GM19397 (cell line): Measurements from ENCODE around the gene ADRA2B.
"Not testable (repeated sequence)": the region's sequence is repeated elsewhere in the genome, so short reads cannot be mapped to it uniquely, and the experiment has no call there.

Experiments used
- ATAC-seq: cut with Tn5 transposase; IDR thresholded peaks from one replicate; pipeline ENCODE4 v1.9.1; 2021; ENCODE audit warnings: mild to moderate bottlenecking, moderate library complexity; ENCODE audit not compliant: unreplicated experiment

Gene ADRA2B

GRCh38 chr2:96150791-96151594 lies 34.6 kb upstream of the ADRA2B start:
- ATAC-seq: no peak

DNA sequence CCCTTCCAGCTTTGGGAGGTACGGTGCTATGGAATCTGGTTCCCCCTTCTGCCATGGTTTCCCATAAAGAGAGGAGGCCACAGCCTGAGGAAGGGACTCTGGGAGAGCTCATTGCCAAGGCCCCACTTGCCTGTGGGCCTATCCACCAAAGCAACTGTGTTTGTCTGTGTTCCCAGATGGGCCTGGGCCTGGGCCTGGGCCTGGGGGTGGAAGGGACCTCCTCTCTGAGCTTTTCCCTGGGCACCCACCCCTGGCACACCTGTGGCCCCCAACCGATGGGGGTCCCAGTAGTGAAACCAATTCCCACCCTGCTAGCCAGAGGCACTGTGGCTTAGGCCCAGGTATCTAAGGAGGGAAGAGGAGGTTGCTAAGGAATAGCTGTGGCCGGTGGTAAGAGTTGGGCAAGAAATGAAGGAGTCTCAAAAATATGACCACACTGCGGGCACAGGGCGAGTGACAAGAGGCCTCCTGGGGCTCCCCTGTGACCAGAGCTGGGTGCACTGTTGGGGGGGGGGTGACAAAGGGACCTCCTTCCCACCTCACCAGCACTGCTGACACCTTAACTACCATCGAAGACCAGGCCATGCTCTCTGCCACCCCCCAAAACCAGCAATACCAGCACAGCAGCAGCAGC lies 33.8 kb upstream of the ADRA2B start:
- ATAC-seq: no peak

DNA sequence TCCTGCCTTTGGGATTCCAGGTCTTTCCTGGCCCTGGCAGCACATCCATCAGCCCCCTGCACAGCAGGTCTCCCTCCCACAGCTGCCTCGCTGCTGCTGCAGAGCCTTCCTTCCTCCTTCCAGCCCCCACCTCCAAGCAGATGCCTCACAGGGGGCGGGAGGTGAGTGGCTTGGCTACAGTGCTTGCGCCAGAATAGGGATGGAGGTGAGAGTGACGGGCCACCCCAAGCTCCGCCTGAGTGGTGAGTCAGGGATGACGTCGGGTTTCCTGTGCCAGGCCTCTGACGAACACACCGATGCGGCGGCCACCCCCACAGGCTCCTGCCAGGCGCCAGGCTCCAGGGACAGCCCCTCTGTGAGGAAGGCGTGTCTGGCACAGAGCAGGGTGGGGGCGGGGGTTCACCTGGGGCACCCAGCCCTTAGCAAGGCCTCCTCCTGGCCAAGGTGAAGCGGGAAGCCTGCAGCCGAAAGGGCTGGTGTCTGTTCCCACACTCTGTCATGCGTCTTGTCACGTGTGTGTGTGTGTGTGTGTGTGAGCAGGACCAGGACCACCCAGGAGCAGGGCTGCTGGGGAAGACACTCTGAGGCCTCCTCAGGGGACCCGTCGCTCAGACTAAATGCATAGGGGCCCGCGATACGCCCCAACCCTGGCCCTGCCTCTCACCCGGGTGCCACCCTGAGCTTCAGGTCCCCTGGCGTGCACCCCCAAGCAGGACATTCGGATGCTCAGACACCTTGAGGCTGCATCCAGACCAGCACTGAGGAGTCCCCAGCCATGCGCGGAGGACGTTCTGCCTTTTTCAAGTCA lies 32.2 kb upstream of the ADRA2B start:
- peak; percentile 22 for ATAC-seq

- no peak for ATAC-seq
Measured at GRCh38 chr2:96147593-96148201, 31.3 kb upstream of the ADRA2B start.

- ATAC-seq: no peak
Measured at GRCh38 chr2:96146881-96147592, 30.7 kb upstream of the ADRA2B start.

GRCh38 chr2:96146153-96146880 lies 29.9 kb upstream of the ADRA2B start:
- peak; percentile 39 for ATAC-seq

GRCh38 chr2:96145848-96146152 lies 29.4 kb upstream of the ADRA2B start:
- no peak for ATAC-seq

DNA sequence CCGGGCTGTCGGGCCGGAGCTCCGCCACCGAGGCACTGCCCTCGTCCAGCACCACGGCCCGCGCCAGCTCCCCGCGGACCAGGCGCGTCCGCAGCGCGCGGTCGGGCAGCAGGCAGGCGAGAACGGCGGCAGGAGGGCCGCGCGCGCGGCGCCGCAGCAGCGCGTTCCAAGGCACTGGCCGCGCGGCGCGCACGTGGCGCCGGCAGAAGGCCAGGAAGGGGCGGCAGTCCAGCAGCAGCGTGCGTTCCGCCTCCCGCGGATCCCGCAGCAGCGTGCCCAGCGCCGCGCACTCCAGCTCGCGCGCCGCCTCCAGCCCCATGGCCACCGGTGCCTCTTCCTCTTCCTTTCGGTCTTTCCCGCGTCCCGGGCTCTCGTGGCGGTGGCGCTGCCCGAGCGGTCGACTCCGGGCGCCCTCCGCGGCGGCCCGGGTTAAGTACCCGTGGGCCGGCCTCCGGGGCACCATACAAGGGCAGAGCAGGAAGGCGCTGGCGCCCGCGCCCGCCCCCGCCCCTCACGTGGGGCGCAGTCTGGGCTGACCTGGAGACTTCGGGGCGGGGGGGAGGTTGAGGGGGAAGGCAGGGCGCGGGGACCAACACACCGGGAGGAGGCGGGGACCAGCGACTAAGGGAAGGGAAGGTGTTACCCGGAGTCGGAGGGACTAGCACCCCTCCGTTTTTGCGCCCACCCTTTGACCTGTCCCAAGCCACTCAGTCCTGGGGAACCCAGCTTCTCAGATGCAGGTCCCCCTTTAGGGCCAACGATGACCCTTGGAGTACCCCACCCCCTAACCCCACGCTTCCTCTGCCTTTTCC lies 28.9 kb upstream of the ADRA2B start, which contains the start of gene DUSP2:
Gene DUSP2 (minus strand): TSS at position 405 of the 812 bp plus-strand sequence. CDS start 86 bp downstream, at position 319.
- peak; percentile 54 for ATAC-seq

DNA sequence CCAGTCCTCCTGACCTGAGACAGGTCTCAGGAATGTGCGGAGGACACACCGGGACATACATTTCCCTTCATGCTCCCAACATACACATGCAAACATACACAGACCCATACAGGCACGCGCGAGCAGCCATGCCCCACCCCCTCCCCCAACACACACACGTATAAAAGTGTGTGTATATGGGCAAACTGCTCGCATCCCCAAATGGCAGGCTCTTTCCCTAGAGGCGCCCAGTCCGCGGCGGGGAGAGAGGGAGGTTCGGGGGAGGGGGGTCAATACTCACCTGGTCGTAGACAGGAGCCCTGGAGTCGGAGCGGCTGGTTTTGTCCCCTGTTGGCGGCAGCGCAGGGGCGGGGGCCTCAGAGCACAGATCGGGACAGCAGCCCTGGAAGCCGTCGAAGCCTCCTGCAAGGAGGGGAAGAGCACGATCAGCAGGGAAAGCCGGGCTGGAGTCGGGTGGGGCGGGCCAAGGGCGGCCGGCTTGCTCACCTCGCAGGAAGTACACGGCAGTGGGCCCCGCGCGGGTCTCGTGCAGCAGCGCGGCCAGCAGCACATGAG lies 28.2 kb upstream of the ADRA2B start:
- no peak for ATAC-seq

- no peak for ATAC-seq
Measured at GRCh38 chr2:96143848-96144480, 27.6 kb upstream of the ADRA2B start.

DNA sequence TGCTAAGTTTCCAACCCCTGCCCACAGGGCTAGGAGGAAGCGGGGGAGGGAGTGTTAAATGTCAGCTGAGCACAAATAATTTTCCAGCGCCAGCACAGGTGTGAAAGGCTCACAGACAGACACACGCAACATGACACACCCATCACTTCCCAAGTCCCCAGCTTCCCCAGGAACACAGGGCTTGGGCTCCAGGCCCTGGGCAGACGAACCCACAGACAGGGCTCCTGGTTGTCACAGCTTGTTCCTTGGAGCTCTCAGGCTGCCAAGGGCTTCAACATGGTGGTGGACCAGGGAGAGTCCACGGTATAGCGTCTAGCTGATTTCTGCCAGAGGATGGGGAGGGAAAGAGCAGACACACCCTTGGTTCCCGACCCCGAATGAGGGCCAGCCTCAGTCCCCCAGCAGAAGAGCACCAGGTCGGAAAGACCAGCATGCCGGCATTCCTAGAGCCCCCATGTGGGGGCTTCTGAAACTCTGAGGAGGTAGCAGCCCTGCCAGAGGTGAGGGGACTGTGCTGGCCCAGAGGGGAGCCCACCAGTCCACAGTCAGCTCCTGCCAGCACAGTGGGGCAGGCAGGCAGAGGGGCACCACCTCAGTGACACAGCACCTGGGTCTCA lies 27.0 kb upstream of the ADRA2B start:
- no peak for ATAC-seq

DNA sequence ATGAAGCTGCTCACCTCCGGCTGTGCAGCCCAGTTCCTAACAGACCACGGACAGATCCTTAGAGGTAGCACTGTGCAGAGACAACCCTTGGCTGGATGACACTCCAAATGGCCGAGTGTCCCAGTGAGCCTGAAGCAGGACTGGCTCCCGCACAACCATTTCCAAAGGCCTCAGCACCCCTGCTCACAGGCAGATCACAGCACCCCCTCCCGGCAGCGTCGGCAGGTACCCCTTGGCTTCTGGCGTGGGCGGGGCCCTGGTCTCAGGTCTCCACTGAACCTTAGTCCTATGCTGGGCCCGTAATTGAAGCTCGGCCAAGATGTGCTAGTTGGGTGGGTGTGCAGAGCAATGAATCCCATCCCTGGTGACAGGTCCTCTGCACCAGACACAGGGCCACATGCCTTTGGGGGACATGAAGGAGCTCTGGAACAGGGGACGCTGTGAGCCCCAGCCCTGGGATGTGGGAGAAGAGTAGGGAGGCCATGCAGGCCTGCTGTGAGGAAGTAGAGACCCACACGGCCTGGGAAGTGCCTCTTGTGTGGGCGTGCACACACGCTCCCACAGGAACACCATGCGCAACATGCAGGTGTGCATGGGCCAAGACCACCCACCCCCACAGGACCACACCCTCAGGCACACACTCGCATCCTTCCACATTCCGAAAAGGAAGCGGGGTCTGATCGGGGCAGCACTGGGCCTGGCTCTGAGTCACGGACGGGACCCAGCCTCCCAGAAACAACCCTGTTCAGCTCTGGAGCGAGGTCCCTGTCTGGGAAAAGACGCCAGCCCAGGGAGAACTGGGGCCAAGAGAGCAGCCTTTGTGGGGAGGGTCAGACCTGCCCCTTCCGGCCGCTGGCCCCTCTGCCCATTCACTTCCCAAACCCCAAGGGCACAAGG lies 26.1 kb upstream of the ADRA2B start:
- no peak for ATAC-seq

- not testable (repeated sequence) for ATAC-seq
Measured at GRCh38 chr2:96141624-96141967, 25.2 kb upstream of the ADRA2B start.

DNA sequence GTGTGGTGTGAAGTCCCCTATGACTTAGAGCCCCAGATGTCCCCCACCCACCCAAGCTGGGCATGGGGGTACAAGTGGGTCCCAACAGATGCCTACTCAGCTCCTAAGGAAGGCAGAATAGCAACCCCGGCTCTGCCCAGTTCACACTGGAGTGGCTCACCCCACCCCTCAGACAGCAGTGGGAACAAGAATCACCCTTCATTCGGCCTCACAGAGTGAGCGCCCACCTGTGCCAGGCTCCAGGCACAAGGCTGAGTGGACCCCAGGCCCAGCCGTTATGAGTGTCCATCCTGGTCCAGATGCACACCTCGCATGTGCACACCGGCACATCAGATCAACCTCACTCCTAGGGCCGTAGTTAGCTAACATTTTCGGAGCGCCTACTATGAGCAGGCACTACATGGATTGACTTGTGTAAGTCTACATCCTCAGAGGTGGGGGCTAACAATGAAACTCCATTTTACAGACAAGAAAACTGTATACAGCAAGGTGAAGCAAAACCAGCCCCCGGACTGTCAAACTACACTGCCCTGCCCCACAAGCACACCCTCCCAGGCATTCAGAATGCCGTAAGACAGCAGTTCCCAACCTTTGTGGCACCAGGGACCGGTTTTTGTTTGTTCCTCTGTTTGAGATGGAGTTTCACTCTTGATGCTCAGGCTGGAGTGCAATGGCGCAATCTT lies 24.7 kb upstream of the ADRA2B start:
- no peak for ATAC-seq

DNA sequence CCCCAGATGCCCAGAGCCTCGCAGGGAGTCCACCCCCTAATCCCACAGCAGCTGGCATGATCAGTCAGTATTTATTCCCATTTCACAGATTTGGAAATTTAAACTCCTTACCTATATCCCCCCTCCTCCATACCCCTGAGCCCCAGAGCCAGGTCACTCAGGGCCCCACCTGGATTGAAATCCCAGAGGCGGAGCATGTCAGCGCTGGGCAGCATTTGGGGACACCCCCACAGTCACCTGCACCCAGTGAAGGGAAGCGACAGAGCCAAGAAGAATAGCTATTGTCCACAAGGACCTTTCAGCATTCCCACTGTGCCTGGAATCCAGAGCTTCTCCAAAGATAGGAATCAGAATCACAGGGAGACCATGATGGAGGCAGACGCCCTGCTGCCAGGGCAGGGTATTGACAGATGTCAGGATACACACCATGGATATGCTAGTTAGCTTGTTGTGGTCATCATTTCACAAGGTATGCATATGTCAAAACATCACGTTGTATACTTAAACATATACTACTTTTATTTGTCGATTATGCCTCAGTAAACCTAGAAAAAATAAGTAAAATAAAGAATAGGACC lies 22.9 kb upstream of the ADRA2B start:
- no peak for ATAC-seq
